HepG2 (cell line): ENCODE results near the gene SND1. TPM values are rescaled to one million over a fixed set of nuclear protein-coding genes. Genes with fewer than 3 reads are reported as not detected.

Source experiments
- CCAR2 ChIP-seq: fragments of 200-400 bp; formaldehyde crosslinking; optimal IDR thresholded peaks from 2 replicates; pipeline ENCODE3; 2018; ENCODE audit warnings: low read depth, mild to moderate bottlenecking, low read length, moderate library complexity
- FOSL1 ChIP-seq: sonication (generic); formaldehyde crosslinking; IDR thresholded peaks from 2 replicates; pipeline ENCODE4 v1.9.0; 2021; ENCODE audit warnings: missing genetic modification reagents, borderline replicate concordance
- FOXA3 ChIP-seq: IDR thresholded peaks from 2 replicates; pipeline ENCODE4 v1.6.1; 2016; ENCODE audit warnings: missing genetic modification reagents, missing compliant biosample characterization
- KDM3A ChIP-seq: IDR thresholded peaks from 2 replicates; pipeline ENCODE4 v1.6.1; 2018; ENCODE audit warnings: low read depth, missing compliant biosample characterization
- NFRKB ChIP-seq: fragments of 450-650 bp; IDR thresholded peaks from 2 replicates; pipeline ENCODE4 v1.6.1; 2017
- ZMAT5 ChIP-seq: sonication (generic); formaldehyde crosslinking; IDR thresholded peaks from 2 replicates; pipeline ENCODE4 v1.5.0; 2020; ENCODE audit warnings: mild to moderate bottlenecking, low read depth, missing genetic modification reagents, borderline replicate concordance
- ZNF678 ChIP-seq: sonication (generic); formaldehyde crosslinking; IDR thresholded peaks from 2 replicates; pipeline ENCODE4 v1.4.0; 2020; ENCODE audit warnings: mild to moderate bottlenecking, missing genetic modification reagents
- polyA plus RNA-seq, 8 experiments: library from polyadenylated mRNA; depleted of rRNA in 3 of 8; stranded (reverse) in 7 of 8; unstranded in 1 of 8; fragments of >200 nt; fragmentation: Illumina TruSeq in 4 of 8; extraction: Trizol in 4 of 8; gene quantifications; 2 replicates each; pipeline versions ENCODE4 v1.2.1 to v1.2.3, GENCODE V29; 2011 to 2016; ENCODE audit warnings: low read depth in 4 of 8, missing spikeins in 1 of 8, mixed read lengths in 1 of 8; ENCODE audit not compliant: insufficient read depth in 1 of 8
- total RNA-seq, 5 experiments: library from RNA; depleted of rRNA; stranded (reverse); fragments of >200 nt; fragmentation: Illumina TruSeq; extraction: Trizol; gene quantifications; 2 replicates each; pipeline ENCODE4 v1.2.3, GENCODE V29; 2016; ENCODE audit warnings: low read depth in 1 of 5
- TF ChIP-seq, protein P1 (sequence below), 2 experiments: sonication (generic) in 1 of 2; formaldehyde crosslinking in 1 of 2; IDR thresholded peaks; 2 replicates each; pipeline versions ENCODE4 v1.4.0 to v1.6.1; 2016 to 2020; ENCODE audit warnings: borderline replicate concordance in 1 of 2, low read depth in 1 of 2, mild to moderate bottlenecking in 1 of 2, missing genetic modification reagents in 1 of 2
- TF ChIP-seq, protein P2 (sequence below): sonication (generic); formaldehyde crosslinking; IDR thresholded peaks from 2 replicates; pipeline ENCODE4 v1.4.0; 2020; ENCODE audit warnings: mild to moderate bottlenecking, missing genetic modification reagents

Gene SND1
- total and polyA plus RNA-seq, 2 of the 13 experiments (the other 11 are each of a cell fraction or from before 2014, with no cell fraction given): 110 to 182 TPM

DNA sequence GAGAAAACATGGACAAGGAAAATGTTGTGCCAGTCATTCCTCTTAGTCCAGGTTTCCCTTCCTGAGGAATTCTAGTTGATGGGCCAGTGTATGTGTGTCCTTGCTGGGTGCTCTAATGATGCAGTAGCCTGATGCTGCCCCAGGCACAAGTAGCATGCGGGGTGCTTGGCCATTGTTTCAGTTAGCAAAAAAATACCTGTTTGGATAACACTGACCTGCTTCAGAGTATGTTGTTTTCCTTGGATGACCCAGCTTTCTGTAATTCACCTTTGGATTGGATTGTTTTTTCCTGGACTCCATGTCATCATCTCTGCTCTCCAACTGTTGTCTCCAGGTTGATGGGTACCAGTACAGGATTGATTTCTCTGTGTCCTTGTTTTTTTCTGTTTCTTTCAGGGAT, 169.2 kb downstream of the SND1 start (continued):
- TF ChIP-seq, protein P1, sequence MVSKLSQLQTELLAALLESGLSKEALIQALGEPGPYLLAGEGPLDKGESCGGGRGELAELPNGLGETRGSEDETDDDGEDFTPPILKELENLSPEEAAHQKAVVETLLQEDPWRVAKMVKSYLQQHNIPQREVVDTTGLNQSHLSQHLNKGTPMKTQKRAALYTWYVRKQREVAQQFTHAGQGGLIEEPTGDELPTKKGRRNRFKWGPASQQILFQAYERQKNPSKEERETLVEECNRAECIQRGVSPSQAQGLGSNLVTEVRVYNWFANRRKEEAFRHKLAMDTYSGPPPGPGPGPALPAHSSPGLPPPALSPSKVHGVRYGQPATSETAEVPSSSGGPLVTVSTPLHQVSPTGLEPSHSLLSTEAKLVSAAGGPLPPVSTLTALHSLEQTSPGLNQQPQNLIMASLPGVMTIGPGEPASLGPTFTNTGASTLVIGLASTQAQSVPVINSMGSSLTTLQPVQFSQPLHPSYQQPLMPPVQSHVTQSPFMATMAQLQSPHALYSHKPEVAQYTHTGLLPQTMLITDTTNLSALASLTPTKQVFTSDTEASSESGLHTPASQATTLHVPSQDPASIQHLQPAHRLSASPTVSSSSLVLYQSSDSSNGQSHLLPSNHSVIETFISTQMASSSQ (IDR thresholded peaks at IDR 0.05; ENCODE audit: low read depth): no peak
- TF ChIP-seq, protein P1 (CRISPR knock-in tag; IDR thresholded peaks at IDR 0.05; ENCODE audit: borderline replicate concordance): no peak
- TF ChIP-seq FOSL1 (CRISPR knock-in tag) (no peak), FOXA3 (CRISPR knock-in tag) (no peak), KDM3A (CRISPR knock-in tag) (no peak), ZNF678 (CRISPR knock-in tag) (no peak), CCAR2 (no peak), NFRKB (no peak), ZMAT5 (no peak)
- TF ChIP-seq, protein P2, sequence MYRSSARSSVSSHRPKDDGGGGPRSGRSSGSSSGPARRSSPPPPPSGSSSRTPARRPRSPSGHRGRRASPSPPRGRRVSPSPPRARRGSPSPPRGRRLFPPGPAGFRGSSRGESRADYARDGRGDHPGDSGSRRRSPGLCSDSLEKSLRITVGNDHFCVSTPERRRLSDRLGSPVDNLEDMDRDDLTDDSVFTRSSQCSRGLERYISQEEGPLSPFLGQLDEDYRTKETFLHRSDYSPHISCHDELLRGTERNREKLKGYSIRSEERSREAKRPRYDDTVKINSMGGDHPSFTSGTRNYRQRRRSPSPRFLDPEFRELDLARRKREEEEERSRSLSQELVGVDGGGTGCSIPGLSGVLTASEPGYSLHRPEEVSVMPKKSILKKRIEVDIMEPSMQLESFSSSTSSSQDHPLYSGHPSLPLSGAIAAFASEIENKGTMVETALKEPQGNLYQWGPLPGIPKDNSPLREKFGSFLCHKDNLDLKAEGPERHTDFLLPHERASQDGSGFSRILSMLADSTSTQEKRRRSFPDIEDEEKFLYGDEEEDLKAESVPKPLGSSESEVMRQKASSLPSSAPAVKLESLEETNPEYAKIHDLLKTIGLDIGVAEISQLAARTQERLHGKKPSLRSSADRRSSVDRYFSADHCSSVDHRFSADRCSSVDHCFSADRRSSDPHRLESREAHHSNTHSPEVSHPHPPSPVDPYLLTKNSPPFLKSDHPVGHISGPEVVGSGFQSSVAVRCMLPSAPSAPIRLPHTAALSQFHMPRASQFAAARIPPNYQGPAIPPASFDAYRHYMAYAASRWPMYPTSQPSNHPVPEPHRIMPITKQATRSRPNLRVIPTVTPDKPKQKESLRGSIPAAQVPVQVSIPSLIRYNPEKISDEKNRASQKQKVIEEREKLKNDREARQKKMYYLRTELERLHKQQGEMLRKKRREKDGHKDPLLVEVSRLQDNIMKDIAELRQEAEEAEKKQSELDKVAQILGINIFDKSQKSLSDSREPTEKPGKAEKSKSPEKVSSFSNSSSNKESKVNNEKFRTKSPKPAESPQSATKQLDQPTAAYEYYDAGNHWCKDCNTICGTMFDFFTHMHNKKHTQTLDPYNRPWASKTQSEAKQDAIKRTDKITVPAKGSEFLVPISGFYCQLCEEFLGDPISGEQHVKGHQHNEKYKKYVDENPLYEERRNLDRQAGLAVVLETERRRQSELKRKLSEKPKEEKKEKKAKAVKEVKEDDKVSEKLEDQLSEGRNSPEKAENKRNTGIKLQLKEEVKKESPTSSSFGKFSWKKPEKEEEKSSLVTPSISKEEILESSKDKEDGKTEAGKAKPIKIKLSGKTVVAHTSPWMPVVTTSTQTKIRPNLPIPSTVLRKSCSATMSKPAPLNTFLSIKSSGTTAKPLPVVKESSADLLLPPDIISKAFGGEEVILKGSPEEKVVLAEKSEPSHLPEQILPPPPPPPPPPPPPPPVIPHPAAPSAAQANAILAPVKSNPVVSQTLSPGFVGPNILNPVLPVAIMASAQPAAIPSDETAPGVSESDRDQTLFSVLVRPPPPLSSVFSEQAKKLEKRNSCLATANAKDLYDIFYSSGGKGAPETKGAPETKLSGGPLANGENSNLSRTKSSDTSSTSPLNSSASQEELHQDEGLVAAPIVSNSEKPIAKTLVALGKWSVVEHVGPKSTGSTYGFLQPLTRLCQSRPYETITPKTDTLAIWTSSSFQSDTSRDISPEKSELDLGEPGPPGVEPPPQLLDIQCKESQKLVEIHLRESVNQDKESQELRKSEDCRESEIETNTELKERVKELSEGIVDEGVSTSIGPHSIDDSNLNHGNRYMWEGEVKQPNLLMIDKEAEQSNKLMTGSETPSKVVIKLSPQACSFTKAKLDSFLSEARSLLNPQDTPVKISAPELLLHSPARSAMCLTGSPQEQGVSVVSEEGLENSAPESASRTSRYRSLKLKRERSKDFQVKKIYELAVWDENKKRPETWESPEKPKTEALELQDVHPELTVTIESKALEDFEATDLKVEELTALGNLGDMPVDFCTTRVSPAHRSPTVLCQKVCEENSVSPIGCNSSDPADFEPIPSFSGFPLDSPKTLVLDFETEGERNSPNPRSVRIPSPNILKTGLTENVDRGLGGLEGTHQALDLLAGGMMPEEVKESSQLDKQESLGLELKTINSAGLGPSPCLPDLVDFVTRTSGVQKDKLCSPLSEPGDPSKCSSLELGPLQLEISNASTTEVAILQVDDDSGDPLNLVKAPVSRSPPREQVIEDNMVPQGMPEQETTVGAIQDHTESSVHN (CRISPR knock-in tag): no peak
- TF ChIP-seq, all 625 proteins: peak for 0
